ENCODE measurements around the gene TNFRSF1A.

Gene TNFRSF1A

DNA sequence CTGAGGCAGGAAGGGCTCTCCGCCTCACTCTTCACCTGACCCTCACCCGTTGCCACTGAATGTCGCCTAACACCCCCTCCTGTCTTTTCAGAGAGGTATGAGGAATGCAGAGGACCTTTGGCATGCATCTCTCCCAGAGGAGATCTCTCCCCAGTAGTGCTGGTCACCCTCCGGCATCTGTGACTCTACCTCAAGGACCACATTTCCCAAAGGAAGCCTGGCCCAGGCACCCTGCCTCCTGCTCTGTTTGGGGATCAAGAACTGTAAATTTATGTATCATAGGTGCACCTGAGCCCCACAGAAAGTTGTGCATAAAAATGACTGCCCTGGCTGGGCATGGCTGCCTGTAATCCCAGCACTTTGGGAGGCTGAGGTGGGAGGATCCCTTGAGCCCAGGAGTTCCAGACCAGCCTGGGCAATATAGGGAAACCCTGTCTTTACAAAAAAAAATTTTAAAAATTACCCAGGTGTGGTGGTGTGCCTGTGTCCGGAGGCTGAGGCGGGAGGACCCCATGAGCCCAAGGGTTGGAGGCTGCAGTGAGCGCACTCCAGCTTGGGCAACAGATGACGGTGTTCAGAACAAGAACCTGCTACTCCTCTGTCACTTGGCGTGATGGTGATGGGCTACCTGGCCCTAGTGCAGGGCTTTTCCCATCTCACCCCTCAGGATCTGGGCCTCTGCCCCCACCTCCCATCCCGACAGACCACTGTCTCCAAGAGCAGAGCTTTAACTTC is 13.7 kb downstream of the TNFRSF1A start:
- no peak for ATAC-seq
- H3K27me3 Mint-ChIP-seq, result peaks cover 85% of the 10 kb centered on the region
- H3K36me3 Mint-ChIP-seq, result no peaks in the 10 kb centered on the region
- H3K4me1 Mint-ChIP-seq, result peaks cover 44% of the 10 kb centered on the region
- H3K27ac Mint-ChIP-seq, result no peak overlapping the region
- no peak overlapping the region for H3K4me3 Mint-ChIP-seq
- H3K9me3 Mint-ChIP-seq, result no peaks in the 10 kb centered on the region

DNA sequence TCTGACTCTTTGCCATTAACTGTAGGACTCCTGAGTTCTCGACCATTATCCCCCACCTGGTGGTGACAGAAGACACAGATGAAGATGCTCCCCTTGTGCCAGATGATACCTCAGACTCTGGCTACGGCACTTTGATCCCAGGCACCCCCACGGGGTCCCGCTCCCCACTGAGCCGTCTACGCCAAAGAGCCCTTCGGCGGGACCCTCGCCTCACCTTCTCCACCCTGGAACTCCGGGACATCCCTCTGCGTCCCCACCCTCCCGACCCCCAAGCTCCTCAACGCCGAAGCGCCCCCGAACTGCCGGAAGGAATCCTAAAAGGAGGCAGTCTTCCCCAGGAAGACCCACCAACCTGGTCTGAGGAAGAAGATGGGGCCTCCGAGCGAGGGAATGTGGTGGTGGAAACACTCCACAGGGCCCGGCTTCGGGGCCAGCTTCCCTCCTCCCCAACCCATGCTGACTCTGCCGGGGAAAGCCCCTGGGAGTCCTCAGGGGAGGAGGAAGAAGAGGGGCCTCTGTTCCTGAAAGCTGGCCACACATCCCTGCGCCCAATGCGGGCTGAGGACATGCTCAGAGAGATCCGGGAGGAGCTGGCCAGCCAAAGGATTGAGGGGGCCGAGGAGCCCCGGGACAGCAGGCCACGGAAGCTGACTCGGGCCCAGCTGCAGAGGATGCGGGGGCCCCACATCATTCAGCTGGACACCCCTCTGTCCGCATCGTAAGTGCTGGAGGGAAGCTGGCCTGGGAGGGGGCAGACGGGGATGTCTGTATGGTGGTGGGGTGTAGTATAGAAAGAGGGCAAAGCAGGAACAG is 14.4 kb downstream of the TNFRSF1A start:
- Mint-ChIP-seq H3K4me3 (no peak overlapping the region), H3K27ac (no peak overlapping the region), H3K9me3 (no peaks in the 10 kb centered on the region), H3K4me1 (peaks cover 44% of the 10 kb centered on the region), H3K36me3 (no peaks in the 10 kb centered on the region), H3K27me3 (peaks cover 80% of the 10 kb centered on the region)
- ATAC-seq, result no peak

GRCh38 chr12:6326316-6327228 is 15.3 kb downstream of the TNFRSF1A start:
- H3K27ac Mint-ChIP-seq, result no peak overlapping the region
- no peak for ATAC-seq
- no peak overlapping the region for H3K4me3 Mint-ChIP-seq
- H3K9me3 Mint-ChIP-seq, result no peaks in the 10 kb centered on the region
- no peaks in the 10 kb centered on the region for H3K36me3 Mint-ChIP-seq
- peaks cover 80% of the 10 kb centered on the region for H3K27me3 Mint-ChIP-seq
- peaks cover 44% of the 10 kb centered on the region for H3K4me1 Mint-ChIP-seq

DNA sequence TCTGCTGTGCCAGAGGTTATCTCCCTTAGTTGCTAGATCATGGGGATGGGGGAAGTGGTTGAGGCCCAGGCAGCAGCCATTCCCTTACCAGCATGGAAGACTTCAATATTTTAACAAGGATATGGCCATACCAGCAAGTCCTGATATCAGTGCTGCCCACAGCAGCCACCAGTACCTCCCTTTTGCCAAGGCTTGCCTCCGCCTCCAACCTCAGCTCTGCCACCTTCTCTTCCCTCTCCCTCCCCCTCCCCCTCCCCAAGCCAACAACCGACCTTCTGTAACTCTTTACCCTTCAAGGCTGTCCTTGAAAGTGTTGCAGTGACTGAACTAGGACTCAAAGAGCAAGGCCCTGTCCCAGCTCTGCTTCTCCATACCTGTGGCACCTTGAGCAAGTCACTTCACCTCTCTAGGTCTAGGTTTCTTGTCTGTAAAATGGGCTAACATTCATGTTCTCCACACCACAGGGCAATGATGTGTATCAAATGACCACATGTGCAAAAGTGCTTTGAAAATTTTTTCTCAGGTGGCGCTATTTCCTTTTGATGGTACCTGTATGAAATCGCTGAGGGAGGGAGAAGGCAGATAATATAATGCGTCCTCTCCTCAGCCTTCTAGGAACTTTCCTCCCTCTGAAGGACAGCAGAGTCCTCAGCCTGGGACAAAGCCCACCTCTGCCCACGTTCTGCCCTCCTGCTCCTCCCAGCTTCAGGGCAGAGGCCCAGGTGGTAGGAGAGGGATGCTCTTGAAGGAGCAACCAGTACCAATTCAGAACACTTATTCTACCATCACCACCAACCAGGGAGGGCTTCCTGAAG is 16.7 kb downstream of the TNFRSF1A start:
- Mint-ChIP-seq H3K36me3 (no peaks in the 10 kb centered on the region), H3K27me3 (peaks cover 80% of the 10 kb centered on the region), H3K4me1 (peaks cover 32% of the 10 kb centered on the region), H3K9me3 (no peaks in the 10 kb centered on the region), H3K4me3 (no peak overlapping the region), H3K27ac (no peak overlapping the region)
- no peak for ATAC-seq

DNA sequence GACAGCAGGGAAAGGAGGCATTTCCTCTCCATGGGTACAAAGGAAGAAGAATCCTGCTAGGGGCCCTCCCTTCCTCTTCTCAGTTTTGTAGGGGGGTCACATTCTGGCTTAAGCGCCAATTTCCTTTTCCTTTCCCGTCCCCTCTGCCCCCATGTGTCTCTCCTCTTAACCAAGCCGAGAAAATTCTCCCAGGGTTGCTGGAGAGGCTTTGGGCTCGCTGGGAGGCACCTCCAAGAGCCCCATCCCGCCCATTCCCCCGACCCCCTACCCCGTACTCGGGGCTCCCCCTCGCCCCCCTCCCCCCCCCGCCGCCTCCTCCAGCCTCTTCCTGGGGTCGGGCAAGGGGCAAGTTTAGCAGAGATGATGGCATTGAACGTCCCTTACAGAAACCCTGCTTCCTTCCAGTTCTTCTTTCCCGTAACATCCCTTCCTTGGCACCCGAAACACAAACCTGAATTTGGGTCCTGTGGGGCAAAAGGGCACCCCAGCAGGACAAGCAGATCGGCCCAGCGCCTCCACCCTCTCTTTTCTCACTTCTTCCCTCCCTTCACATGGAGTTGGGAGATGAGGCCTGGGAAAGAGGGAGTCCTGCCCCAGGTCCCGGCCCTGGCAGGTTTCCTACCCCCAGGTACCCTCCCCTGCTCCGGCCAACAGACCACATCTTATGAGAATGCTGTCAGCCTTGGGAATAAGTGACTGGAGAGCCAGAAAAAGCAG is 17.7 kb downstream of the TNFRSF1A start:
- H3K4me3 Mint-ChIP-seq, result no peak overlapping the region
- no peak overlapping the region for H3K27ac Mint-ChIP-seq
- peaks cover 26% of the 10 kb centered on the region for H3K4me1 Mint-ChIP-seq
- peaks cover 88% of the 10 kb centered on the region for H3K27me3 Mint-ChIP-seq
- ATAC-seq, result no peak
- no peaks in the 10 kb centered on the region for H3K36me3 Mint-ChIP-seq
- H3K9me3 Mint-ChIP-seq, result no peaks in the 10 kb centered on the region

DNA sequence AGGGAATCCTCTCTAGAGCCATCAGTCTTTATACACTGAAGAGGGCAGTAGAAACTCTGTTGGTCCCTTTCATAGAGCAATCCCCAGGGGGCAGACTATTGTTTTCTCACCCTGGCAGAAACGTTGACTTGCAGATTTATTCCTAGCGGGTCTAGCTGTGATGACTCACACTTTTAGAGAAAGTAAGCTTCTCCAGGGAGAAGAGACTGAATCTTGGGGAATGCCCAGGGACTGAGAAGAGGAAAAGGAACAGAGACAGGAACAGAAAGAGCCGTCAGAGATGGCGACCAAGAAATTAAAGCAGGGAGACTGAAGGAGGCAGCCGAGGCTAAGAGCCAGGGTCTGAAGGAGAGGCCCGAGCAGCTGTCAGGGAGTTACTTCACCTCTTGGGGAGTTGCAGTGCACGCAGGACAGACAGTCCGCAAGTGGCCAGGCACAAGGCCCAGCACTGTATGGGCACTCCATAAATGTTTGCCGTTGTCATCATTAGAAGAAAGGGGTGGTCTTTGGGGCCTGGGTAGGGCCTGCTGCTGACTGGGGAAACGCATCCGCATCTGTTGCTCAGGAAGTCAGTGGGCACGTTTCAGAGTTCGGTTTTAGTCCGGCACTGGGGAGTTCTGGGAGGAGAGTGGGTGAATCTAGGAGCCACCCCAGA is 18.4 kb downstream of the TNFRSF1A start:
- H3K27ac Mint-ChIP-seq, result no peak overlapping the region
- H3K4me1 Mint-ChIP-seq, result peaks cover 29% of the 10 kb centered on the region
- peak; percentile 68 for ATAC-seq
- no peaks in the 10 kb centered on the region for H3K9me3 Mint-ChIP-seq
- no peaks in the 10 kb centered on the region for H3K36me3 Mint-ChIP-seq
- H3K27me3 Mint-ChIP-seq, result peaks cover 91% of the 10 kb centered on the region
- peak overlapping the region; percentile 34 for H3K4me3 Mint-ChIP-seq

DNA sequence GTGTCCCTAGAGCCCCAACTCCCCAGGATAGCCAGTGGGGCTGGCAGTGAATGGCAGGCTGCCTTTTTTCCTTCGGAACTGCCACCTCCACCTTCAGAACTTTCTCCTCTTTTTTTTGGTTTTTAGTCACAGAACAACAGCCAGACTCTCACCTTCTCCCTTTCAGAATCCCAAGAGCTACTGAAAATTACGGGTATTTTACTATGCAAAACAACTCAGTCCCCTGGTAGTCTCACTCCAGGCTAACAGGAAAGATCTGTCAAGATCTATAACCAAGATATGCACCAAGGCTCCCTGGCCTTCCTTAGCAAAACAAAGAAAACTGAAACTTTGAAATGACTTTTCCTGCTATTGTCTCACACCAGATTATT is 18.9 kb downstream of the TNFRSF1A start:
- no peaks in the 10 kb centered on the region for H3K9me3 Mint-ChIP-seq
- peak overlapping the region; percentile 34 for H3K4me3 Mint-ChIP-seq
- no peak overlapping the region for H3K27ac Mint-ChIP-seq
- peaks cover 91% of the 10 kb centered on the region for H3K27me3 Mint-ChIP-seq
- ATAC-seq, result peak; percentile 20
- H3K4me1 Mint-ChIP-seq, result peaks cover 34% of the 10 kb centered on the region
- H3K36me3 Mint-ChIP-seq, result no peaks in the 10 kb centered on the region

GRCh38 chr12:6322352-6322751 is 19.5 kb downstream of the TNFRSF1A start:
- ATAC-seq, result no peak
- no peak overlapping the region for H3K4me3 Mint-ChIP-seq
- no peaks in the 10 kb centered on the region for H3K36me3 Mint-ChIP-seq
- peaks cover 40% of the 10 kb centered on the region for H3K4me1 Mint-ChIP-seq
- peaks cover 91% of the 10 kb centered on the region for H3K27me3 Mint-ChIP-seq
- no peak overlapping the region for H3K27ac Mint-ChIP-seq
- H3K9me3 Mint-ChIP-seq, result no peaks in the 10 kb centered on the region

DNA sequence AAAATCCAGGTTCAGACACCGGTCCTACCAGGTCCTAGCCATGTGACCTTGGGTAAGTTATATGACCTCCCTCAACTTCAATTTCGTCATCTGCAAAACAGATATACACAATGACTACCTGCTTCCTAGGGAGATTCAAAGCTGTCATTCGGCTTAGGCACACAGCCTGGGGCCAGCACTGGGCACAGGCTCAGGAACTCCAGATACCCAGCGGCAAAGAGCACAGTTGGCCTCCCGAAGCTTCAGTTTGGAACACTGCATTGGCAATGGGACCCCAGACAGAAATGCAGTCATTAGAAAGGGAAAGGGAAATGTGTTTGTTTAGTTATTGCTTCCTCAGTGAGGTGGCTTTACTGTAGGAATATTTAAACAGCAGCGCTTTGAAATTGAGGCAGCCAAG is 20.0 kb downstream of the TNFRSF1A start:
- H3K9me3 Mint-ChIP-seq, result no peaks in the 10 kb centered on the region
- H3K27me3 Mint-ChIP-seq, result peaks cover 91% of the 10 kb centered on the region
- no peak overlapping the region for H3K27ac Mint-ChIP-seq
- H3K4me1 Mint-ChIP-seq, result peaks cover 40% of the 10 kb centered on the region
- no peak overlapping the region for H3K4me3 Mint-ChIP-seq
- no peak for ATAC-seq
- no peaks in the 10 kb centered on the region for H3K36me3 Mint-ChIP-seq

DNA sequence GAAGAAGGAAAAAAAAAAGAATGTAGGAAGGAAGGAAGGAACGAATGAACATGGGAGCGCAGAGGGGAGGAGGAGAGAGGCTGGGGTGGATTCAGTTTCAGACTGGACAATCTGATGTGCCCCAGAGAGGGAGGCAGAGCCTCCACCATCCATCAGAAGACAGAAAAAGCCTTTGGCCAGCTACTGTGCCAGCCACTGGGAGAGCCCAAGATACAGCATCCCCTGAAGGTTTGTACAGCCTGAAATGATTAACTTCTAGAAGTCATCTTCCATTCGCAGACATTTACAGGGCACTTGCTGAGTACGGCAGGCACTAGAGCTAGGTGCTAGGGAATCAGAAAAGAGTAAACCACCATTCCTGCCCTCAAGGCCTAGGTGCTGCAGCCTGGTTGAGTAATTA is 22.4 kb downstream of the TNFRSF1A start:
- H3K4me3 Mint-ChIP-seq, result no peak overlapping the region
- no peak for ATAC-seq
- peaks cover 91% of the 10 kb centered on the region for H3K27me3 Mint-ChIP-seq
- no peaks in the 10 kb centered on the region for H3K36me3 Mint-ChIP-seq
- no peak overlapping the region for H3K27ac Mint-ChIP-seq
- H3K9me3 Mint-ChIP-seq, result no peaks in the 10 kb centered on the region
- H3K4me1 Mint-ChIP-seq, result peaks cover 31% of the 10 kb centered on the region

GRCh38 chr12:6318440-6318879 is 23.4 kb downstream of the TNFRSF1A start:
- peaks cover 23% of the 10 kb centered on the region for H3K4me1 Mint-ChIP-seq
- no peak overlapping the region for H3K27ac Mint-ChIP-seq
- no peak for ATAC-seq
- peaks cover 91% of the 10 kb centered on the region for H3K27me3 Mint-ChIP-seq
- H3K9me3 Mint-ChIP-seq, result no peaks in the 10 kb centered on the region
- no peaks in the 10 kb centered on the region for H3K36me3 Mint-ChIP-seq
- H3K4me3 Mint-ChIP-seq, result no peak overlapping the region

DNA sequence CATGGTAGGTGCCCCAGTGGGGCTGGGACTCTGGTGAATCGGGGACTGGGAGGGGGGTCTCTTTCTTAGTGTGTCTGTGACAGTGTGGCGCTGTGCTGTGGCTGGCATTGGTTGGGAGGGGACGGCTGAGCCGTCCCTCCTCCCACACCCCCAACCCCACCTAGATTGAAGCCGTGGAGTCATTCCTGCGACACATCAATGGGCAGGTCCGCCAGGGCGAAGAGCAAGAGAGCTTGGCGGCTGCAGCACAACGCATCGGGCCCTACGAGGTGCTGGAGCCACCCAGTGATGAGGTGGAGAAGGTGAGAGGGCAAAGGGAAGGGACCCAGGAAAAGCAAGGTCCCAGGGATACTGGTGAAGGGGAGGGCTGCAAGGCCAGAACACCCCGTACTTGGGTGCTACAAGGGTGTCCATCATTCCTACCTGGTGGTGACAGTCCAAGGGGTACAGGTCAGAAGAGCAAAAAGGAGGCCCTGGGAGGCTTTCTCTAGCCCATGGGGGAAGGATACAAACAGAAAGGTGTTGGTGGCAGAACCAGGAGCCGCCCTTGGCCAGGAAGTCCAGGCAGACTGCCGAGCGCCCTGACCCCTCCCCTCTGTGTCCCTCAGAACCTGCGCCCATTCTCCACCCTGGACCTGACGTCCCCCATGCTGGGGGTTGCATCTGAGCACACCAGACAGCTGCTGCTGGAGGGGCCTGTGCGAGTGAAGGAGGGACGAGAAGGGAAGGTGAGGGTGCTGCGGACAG is 24.0 kb downstream of the TNFRSF1A start:
- Mint-ChIP-seq H3K4me1 (peaks cover 23% of the 10 kb centered on the region), H3K4me3 (no peak overlapping the region), H3K36me3 (no peaks in the 10 kb centered on the region), H3K27ac (no peak overlapping the region), H3K27me3 (peaks cover 91% of the 10 kb centered on the region), H3K9me3 (no peaks in the 10 kb centered on the region)
- no peak for ATAC-seq

Data from stimulated activated memory B cell treated with anti-CD40 and anti-IgM and Interleukin-4, amounts not matched to agents 10 μg/mL and 1 μg/mL and 100 μg/mL, for 72 hours (primary cell).